Loucy (cell line): Measurements from ENCODE around the gene TAS1R2.

Source experiments
- EZH2phosphoT487 ChIP-seq: fragments of 200-600 bp; IDR thresholded peaks from 2 replicates; pipeline ENCODE4 v1.6.1; 2018; ENCODE audit warnings: antibody characterized with exemption, mild to moderate bottlenecking, moderate library complexity, borderline replicate concordance
- TF ChIP-seq, protein P1 (sequence below): fragments of 200-600 bp; sonication (generic); conservative IDR thresholded peaks from 2 replicates; pipeline ENCODE4 v1.5.1; 2014; ENCODE audit warnings: mild to moderate bottlenecking, antibody characterized with exemption, low read length

DNA sequence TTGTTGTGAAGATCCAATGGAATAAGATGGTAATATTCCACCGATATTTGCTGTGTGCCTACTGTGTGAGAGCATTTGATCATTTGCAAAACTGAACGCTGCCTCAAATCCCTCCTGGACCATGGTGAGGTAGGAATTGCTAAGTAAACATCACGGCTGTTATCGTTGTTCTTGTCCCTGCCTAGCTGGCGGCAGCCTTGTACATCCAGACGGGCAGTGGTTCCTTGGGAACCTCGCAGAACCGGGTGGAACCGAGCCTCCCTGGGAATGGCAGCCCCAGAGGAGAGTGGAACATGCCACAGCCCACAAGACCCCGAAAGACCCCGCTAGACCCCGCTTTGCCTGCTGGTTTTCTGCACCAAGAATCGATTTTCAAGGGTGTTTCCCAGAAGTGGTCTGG is 60.9 kb downstream of the TAS1R2 start:
- TF ChIP-seq EZH2phosphoT487: no peak
- TF ChIP-seq, protein P1, sequence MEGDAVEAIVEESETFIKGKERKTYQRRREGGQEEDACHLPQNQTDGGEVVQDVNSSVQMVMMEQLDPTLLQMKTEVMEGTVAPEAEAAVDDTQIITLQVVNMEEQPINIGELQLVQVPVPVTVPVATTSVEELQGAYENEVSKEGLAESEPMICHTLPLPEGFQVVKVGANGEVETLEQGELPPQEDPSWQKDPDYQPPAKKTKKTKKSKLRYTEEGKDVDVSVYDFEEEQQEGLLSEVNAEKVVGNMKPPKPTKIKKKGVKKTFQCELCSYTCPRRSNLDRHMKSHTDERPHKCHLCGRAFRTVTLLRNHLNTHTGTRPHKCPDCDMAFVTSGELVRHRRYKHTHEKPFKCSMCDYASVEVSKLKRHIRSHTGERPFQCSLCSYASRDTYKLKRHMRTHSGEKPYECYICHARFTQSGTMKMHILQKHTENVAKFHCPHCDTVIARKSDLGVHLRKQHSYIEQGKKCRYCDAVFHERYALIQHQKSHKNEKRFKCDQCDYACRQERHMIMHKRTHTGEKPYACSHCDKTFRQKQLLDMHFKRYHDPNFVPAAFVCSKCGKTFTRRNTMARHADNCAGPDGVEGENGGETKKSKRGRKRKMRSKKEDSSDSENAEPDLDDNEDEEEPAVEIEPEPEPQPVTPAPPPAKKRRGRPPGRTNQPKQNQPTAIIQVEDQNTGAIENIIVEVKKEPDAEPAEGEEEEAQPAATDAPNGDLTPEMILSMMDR: no peak
